ENCODE results near the gene SLC35F1.

The SLC35F1 gene

GRCh38 chr6:118240878-118241528 lies 333.9 kb downstream of the SLC35F1 start:
- TF ChIP-seq CTCF (IDR thresholded peaks at IDR 0.05): no peak
- Histone ChIP-seq H3K27ac (no peak overlapping the region), H3K27me3 (ENCODE audit: control insufficient read depth, insufficient read depth, low read length) (no peaks in the 10 kb centered on the region), H2AFZ (no peak overlapping the region), H3K4me3 (ENCODE audit: low read depth, low read length) (no peak overlapping the region), H3K9ac (no peak overlapping the region), H3K36me3 (ENCODE audit: control insufficient read depth, insufficient read depth, low read length) (no peaks in the 10 kb centered on the region), H3K9me3 (ENCODE audit: control insufficient read depth, low read length) (no peaks in the 10 kb centered on the region), H3K79me2 (no peaks in the 10 kb centered on the region), H3K4me2 (ENCODE audit: low read length) (no peak overlapping the region), H3K4me1 (no peaks in the 10 kb centered on the region)

- H2AFZ ChIP-seq: no peak overlapping the region
- no peak overlapping the region for H3K4me3 ChIP-seq (ENCODE audit: low read depth, low read length)
- H3K4me1 ChIP-seq: no peaks in the 10 kb centered on the region
- H3K27ac ChIP-seq: no peak overlapping the region
- H3K79me2 ChIP-seq: no peaks in the 10 kb centered on the region
- H3K9ac ChIP-seq: no peak overlapping the region
- no peaks in the 10 kb centered on the region for H3K36me3 ChIP-seq (ENCODE audit: control insufficient read depth, insufficient read depth, low read length)
- no peak overlapping the region for H3K4me2 ChIP-seq (ENCODE audit: low read length)
- TF ChIP-seq CTCF (IDR thresholded peaks at IDR 0.05): no peak
- H3K27me3 ChIP-seq (ENCODE audit: control insufficient read depth, insufficient read depth, low read length): no peaks in the 10 kb centered on the region
- no peaks in the 10 kb centered on the region for H3K9me3 ChIP-seq (ENCODE audit: control insufficient read depth, low read length)
Measured at GRCh38 chr6:118246406-118246805, 339.3 kb downstream of the SLC35F1 start.

GRCh38 chr6:118248171-118248570 lies 341.1 kb downstream of the SLC35F1 start:
- Histone ChIP-seq H3K4me3 (ENCODE audit: low read depth, low read length) (no peak overlapping the region), H3K36me3 (ENCODE audit: control insufficient read depth, insufficient read depth, low read length) (no peaks in the 10 kb centered on the region), H3K79me2 (no peaks in the 10 kb centered on the region), H3K27me3 (ENCODE audit: control insufficient read depth, insufficient read depth, low read length) (no peaks in the 10 kb centered on the region), H3K9me3 (ENCODE audit: control insufficient read depth, low read length) (no peaks in the 10 kb centered on the region), H3K27ac (no peak overlapping the region), H3K4me1 (no peaks in the 10 kb centered on the region), H3K9ac (no peak overlapping the region), H2AFZ (no peak overlapping the region), H3K4me2 (ENCODE audit: low read length) (no peak overlapping the region)
- TF ChIP-seq CTCF (IDR thresholded peaks at IDR 0.05): no peak

- Histone ChIP-seq H3K36me3 (ENCODE audit: control insufficient read depth, insufficient read depth, low read length) (no peaks in the 10 kb centered on the region), H3K4me2 (ENCODE audit: low read length) (no peak overlapping the region), H3K27me3 (ENCODE audit: control insufficient read depth, insufficient read depth, low read length) (no peaks in the 10 kb centered on the region), H3K27ac (no peak overlapping the region), H3K9ac (no peak overlapping the region), H2AFZ (no peak overlapping the region), H3K9me3 (ENCODE audit: control insufficient read depth, low read length) (no peaks in the 10 kb centered on the region), H3K79me2 (no peaks in the 10 kb centered on the region), H3K4me3 (ENCODE audit: low read depth, low read length) (no peak overlapping the region), H3K4me1 (no peaks in the 10 kb centered on the region)
- no peak for TF ChIP-seq CTCF (IDR thresholded peaks at IDR 0.05)
Measured at GRCh38 chr6:118249680-118250079, 342.6 kb downstream of the SLC35F1 start.

- Histone ChIP-seq H3K27me3 (ENCODE audit: control insufficient read depth, insufficient read depth, low read length) (no peaks in the 10 kb centered on the region), H2AFZ (no peak overlapping the region), H3K36me3 (ENCODE audit: control insufficient read depth, insufficient read depth, low read length) (no peaks in the 10 kb centered on the region), H3K4me3 (ENCODE audit: low read depth, low read length) (no peak overlapping the region), H3K9ac (no peak overlapping the region), H3K4me2 (ENCODE audit: low read length) (no peak overlapping the region), H3K27ac (no peak overlapping the region), H3K4me1 (no peaks in the 10 kb centered on the region), H3K9me3 (ENCODE audit: control insufficient read depth, low read length) (no peaks in the 10 kb centered on the region), H3K79me2 (no peaks in the 10 kb centered on the region)
- no peak for TF ChIP-seq CTCF (IDR thresholded peaks at IDR 0.05)
Measured at GRCh38 chr6:118252474-118252873, 345.4 kb downstream of the SLC35F1 start.
